Activated naive CD4-positive, alpha-beta T cell treated with Interleukin-2 at 50 U/mL for 16 hours (primary cell): Measurements from ENCODE around the gene TUBB8.
"Not testable (repeated sequence)": the region's sequence is repeated elsewhere in the genome, so short reads cannot be mapped to it uniquely, and the experiment has no call there.

Experiments
- DNase-seq: peaks from one replicate; pipeline ENCODE4 v3.0.0-alpha.2; 2020

The TUBB8 gene

GRCh38 chr10:48996-49395 lies at the start of gene TUBB8:
TSS of gene TUBB8 (minus strand) at chr10:49296. CDS start at chr10:49238, 58 bp downstream.
- no peak for DNase-seq

GRCh38 chr10:96466-96865 lies 47.4 kb upstream of the TUBB8 start:
- no peak for DNase-seq

- no peak for DNase-seq
Observed at GRCh38 chr10:95356-96115, 46.4 kb upstream of the TUBB8 start.

- no peak for DNase-seq
Observed at GRCh38 chr10:94613-95012, 45.5 kb upstream of the TUBB8 start.

- DNase-seq, result no peak
Observed at GRCh38 chr10:92846-93245, 43.8 kb upstream of the TUBB8 start.

GRCh38 chr10:92153-92552 lies 43.1 kb upstream of the TUBB8 start:
- no peak for DNase-seq

GRCh38 chr10:91313-91712 lies 42.2 kb upstream of the TUBB8 start:
- no peak for DNase-seq

GRCh38 chr10:90161-90560 lies 41.1 kb upstream of the TUBB8 start:
- DNase-seq, result no peak

- DNase-seq, result no peak
Observed at GRCh38 chr10:89248-89647, 40.2 kb upstream of the TUBB8 start.

GRCh38 chr10:88253-88652 lies 39.2 kb upstream of the TUBB8 start:
- no peak for DNase-seq

GRCh38 chr10:87177-88080 lies 38.3 kb upstream of the TUBB8 start:
- DNase-seq, result no peak

GRCh38 chr10:86031-86430 lies 36.9 kb upstream of the TUBB8 start:
- no peak for DNase-seq

- DNase-seq, result no peak
Observed at GRCh38 chr10:85044-85443, 35.9 kb upstream of the TUBB8 start.

GRCh38 chr10:83930-84530 lies 34.9 kb upstream of the TUBB8 start:
- DNase-seq, result no peak

- DNase-seq, result no peak
Observed at GRCh38 chr10:80477-81105, 31.5 kb upstream of the TUBB8 start.

- DNase-seq, result no peak
Observed at GRCh38 chr10:79532-80215, 30.6 kb upstream of the TUBB8 start.

GRCh38 chr10:78556-78955 lies 29.5 kb upstream of the TUBB8 start:
- no peak for DNase-seq

- not testable (repeated sequence) for DNase-seq
Observed at GRCh38 chr10:74266-74621, 25.1 kb upstream of the TUBB8 start.

- peak; percentile 41 for DNase-seq
Observed at GRCh38 chr10:73543-74265, 24.6 kb upstream of the TUBB8 start.

- DNase-seq, result not testable (repeated sequence)
Observed at GRCh38 chr10:68156-68555, 19.1 kb upstream of the TUBB8 start.

GRCh38 chr10:49926-50325 lies 830 bp upstream of the TUBB8 start:
- not testable (repeated sequence) for DNase-seq

- not testable (repeated sequence) for DNase-seq
Observed at GRCh38 chr10:47864-48263, 1.2 kb downstream of the TUBB8 start.
